Cardiac muscle cell (in vitro differentiated cells and primary cell): ENCODE results near the gene FAM83E. TPM values are rescaled to one million over a fixed set of nuclear protein-coding genes. Genes with fewer than 3 reads are reported as not detected.

Source experiments
- DNase-seq, 2 donors: peaks; one replicate each; pipeline versions ENCODE4 v3.0.0 to v3.0.0-alpha.2; 2010 to 2017; ENCODE audit warnings: low read depth in 1 of 2, low spot score in 1 of 2
- H3K27ac ChIP-seq: fragments of 200-600 bp; sonication (generic); 2 replicates; pipeline ENCODE4 v1.5.1; 2016
- H3K27me3 ChIP-seq: fragments of 200-600 bp; sonication (generic); 2 replicates; pipeline ENCODE4 v1.6.0; 2016; ENCODE audit warnings: control low read depth
- H3K36me3 ChIP-seq: fragments of 200-600 bp; sonication (generic); 2 replicates; pipeline ENCODE4 v1.5.1; 2016; ENCODE audit warnings: control low read depth
- H3K4me1 ChIP-seq: fragments of 200-600 bp; sonication (generic); 2 replicates; pipeline ENCODE4 v1.8.1; 2017; ENCODE audit warnings: low read depth, mild to moderate bottlenecking, mixed run types
- H3K4me3 ChIP-seq: fragments of 200-600 bp; sonication (generic); 2 replicates; pipeline ENCODE4 v1.5.1; 2016; ENCODE audit warnings: mild to moderate bottlenecking
- H3K9me3 ChIP-seq: fragments of 200-600 bp; sonication (generic); 2 replicates; pipeline ENCODE4 v1.5.1; 2017; ENCODE audit warnings: low read depth, mild to moderate bottlenecking, control low read depth
- CTCF ChIP-seq: IDR thresholded peaks from 2 replicates; pipeline ENCODE4 v1.5.1; 2012; ENCODE audit warnings: low read depth, mild to moderate bottlenecking, low read length
- polyA plus RNA-seq: library from polyadenylated mRNA; unstranded; fragments of >200 nt; fragmentation: Nextera tagmentation; extraction: Ambion mirVana; gene quantifications from 2 replicates; pipeline ENCODE4 v1.2.1, GENCODE V29; 2016
- total RNA-seq: library from RNA; depleted of rRNA; stranded (reverse); fragments of >200 nt; gene quantifications from 2 replicates; pipeline ENCODE4 v1.2.3, GENCODE V29; 2016

The FAM83E gene
- total and polyA plus RNA-seq, 2 experiments from 2014 or later = 0.60 TPM; not detected in 1

GRCh38 chr19:48608798-48609263 lies 6.0 kb downstream of the FAM83E start:
- Histone ChIP-seq H3K9me3 (no peaks in the 10 kb centered on the region), H3K27me3 (no peaks in the 10 kb centered on the region), H3K36me3 (no peaks in the 10 kb centered on the region), H3K27ac (no peak overlapping the region), H3K4me3 (no peak overlapping the region), H3K4me1 (peaks cover 4% of the 10 kb centered on the region)
- peak in 1 of 2 donors; percentile 52 for DNase-seq
- TF ChIP-seq CTCF = peak; percentile 64

- no peak for DNase-seq
- no peaks in the 10 kb centered on the region for H3K9me3 ChIP-seq
- no peak overlapping the region for H3K27ac ChIP-seq
- no peaks in the 10 kb centered on the region for H3K27me3 ChIP-seq
- H3K4me1 ChIP-seq = no peaks in the 10 kb centered on the region
- TF ChIP-seq CTCF = no peak
- H3K36me3 ChIP-seq = no peaks in the 10 kb centered on the region
- H3K4me3 ChIP-seq = no peak overlapping the region
These were observed 7.5 kb downstream of the FAM83E start for GRCh38 chr19:48607359-48607755.

GRCh38 chr19:48606463-48607358 lies 8.2 kb downstream of the FAM83E start, which contains the start of gene SPACA4:
Gene SPACA4, plus strand, starts transcription at chr19:48606742. Its CDS starts 237 bp downstream, at chr19:48606979.
- TF ChIP-seq CTCF = no peak
- Histone ChIP-seq H3K27ac (no peak within 1 kb of the TSS), H3K36me3 (no peaks in the 10 kb centered on the region), H3K4me3 (no peak within 1 kb of the TSS), H3K9me3 (no peaks in the 10 kb centered on the region), H3K27me3 (no peaks in the 10 kb centered on the region), H3K4me1 (no peaks in the 10 kb centered on the region)
- no peak for DNase-seq

- TF ChIP-seq CTCF = no peak
- no peak for DNase-seq
- Histone ChIP-seq H3K9me3 (no peaks in the 10 kb centered on the region), H3K36me3 (no peaks in the 10 kb centered on the region), H3K4me1 (no peaks in the 10 kb centered on the region), H3K4me3 (no peak overlapping the region), H3K27me3 (no peaks in the 10 kb centered on the region), H3K27ac (no peak overlapping the region)
These were observed 11.0 kb downstream of the FAM83E start for GRCh38 chr19:48603850-48604249.

- DNase-seq = no peak
- Histone ChIP-seq H3K9me3 (no peaks in the 10 kb centered on the region), H3K36me3 (no peaks in the 10 kb centered on the region), H3K4me3 (no peak overlapping the region), H3K4me1 (no peaks in the 10 kb centered on the region), H3K27me3 (no peaks in the 10 kb centered on the region), H3K27ac (no peak overlapping the region)
- TF ChIP-seq CTCF = no peak
These were observed 11.4 kb downstream of the FAM83E start for GRCh38 chr19:48603449-48603848.
